CD4-positive, alpha-beta memory T cell (primary cell): Measurements from ENCODE around the gene PSPN. TPM values are rescaled to one million over a fixed set of nuclear protein-coding genes. Genes with fewer than 3 reads are reported as not detected.
A peak's percentile ranks its signal among the peaks of the same experiment; 100 is the strongest.
"Not testable (repeated sequence)": the region's sequence is repeated elsewhere in the genome, so short reads cannot be mapped to it uniquely, and the experiment has no call there.

ENCODE experiments used
- CTCF ChIA-PET: fragments of 350-600 bp; sonication (Branson Sonifier 250); formaldehyde crosslinking; loops from one replicate; lab custom pipeline; 2021; ENCODE audit warnings: inconsistent platforms; ENCODE audit not compliant: partially characterized antibody; lab: Charles Lee
- POLR2A ChIA-PET: fragments of 350-600 bp; sonication (Branson Sonifier 250); formaldehyde crosslinking; loops from one replicate; lab custom pipeline; 2021; ENCODE audit not compliant: partially characterized antibody; lab: Charles Lee
- DNase-seq, 5 donors: peaks; one replicate each; pipeline versions ENCODE4 v3.0.0 to v3.0.0-alpha.2; 2020 to 2022; ENCODE audit warnings: mixed read lengths in 1 of 5
- H3K27ac ChIP-seq: one replicate; pipeline ENCODE4 v1.7.0; 2013; ENCODE audit warnings: low read depth, low read length
- H3K27me3 ChIP-seq: 2 replicates; pipeline ENCODE4 v1.7.0; 2013; ENCODE audit warnings: mild to moderate bottlenecking, low read length, moderate library complexity; ENCODE audit not compliant: insufficient read depth
- H3K36me3 ChIP-seq: 2 replicates; pipeline ENCODE4 v1.7.0; 2013; ENCODE audit warnings: mild to moderate bottlenecking, low read length, moderate library complexity; ENCODE audit not compliant: insufficient read depth
- H3K4me1 ChIP-seq: 2 replicates; pipeline ENCODE4 v1.7.0; 2013; ENCODE audit warnings: mild to moderate bottlenecking, low read length, moderate library complexity; ENCODE audit not compliant: insufficient read depth
- H3K4me3 ChIP-seq, 2 donors: one replicate each; pipeline ENCODE4 v1.7.0; 2013; ENCODE audit warnings: low read length in 2 of 2, mild to moderate bottlenecking in 1 of 2
- H3K9me3 ChIP-seq, 2 donors: one replicate each; pipeline ENCODE4 v1.7.0; 2013; ENCODE audit warnings: low read length in 2 of 2, control low read depth in 1 of 2; ENCODE audit not compliant: control insufficient read depth in 1 of 2
- H3K27ac Mint-ChIP-seq, 7 donors: one replicate each; pipeline ENCODE4 v1.8.0; 2020 to 2021; ENCODE audit warnings: mixed read lengths in 7 of 7, mild to moderate bottlenecking in 6 of 7, inconsistent platforms in 3 of 7, moderate library complexity in 3 of 7
- H3K27me3 Mint-ChIP-seq, 2 donors: one replicate each; pipeline ENCODE4 v1.8.0; 2020 to 2021; ENCODE audit warnings: mixed read lengths in 2 of 2
- H3K36me3 Mint-ChIP-seq, 2 donors: one replicate each; pipeline ENCODE4 v1.8.0; 2020 to 2021; ENCODE audit warnings: mixed read lengths in 2 of 2, inconsistent platforms in 1 of 2, mild to moderate bottlenecking in 1 of 2
- H3K4me1 Mint-ChIP-seq, 4 donors: one replicate each; pipeline ENCODE4 v1.8.0; 2020 to 2021; ENCODE audit warnings: mixed read lengths in 4 of 4, mild to moderate bottlenecking in 1 of 4
- H3K4me3 Mint-ChIP-seq, 8 donors: one replicate each; pipeline ENCODE4 v1.8.0; 2020 to 2021; ENCODE audit warnings: mixed read lengths in 8 of 8, mild to moderate bottlenecking in 7 of 8, moderate library complexity in 6 of 8, inconsistent platforms in 3 of 8
- H3K9me3 Mint-ChIP-seq, 8 donors: one replicate each; pipeline ENCODE4 v1.8.0; 2020 to 2021; ENCODE audit warnings: mixed read lengths in 8 of 8, mild to moderate bottlenecking in 5 of 8, inconsistent platforms in 3 of 8, moderate library complexity in 1 of 8
- intact Hi-C: fragments of 100-400 bp; cut with micrococcal nuclease; formaldehyde crosslinking; loops from one replicate; pipeline ENCODE4 v1.15.1; 2023
- polyA plus RNA-seq, 2 donors: library from polyadenylated mRNA; unstranded; fragments of 300-500 nt; fragmentation: Illumina TruSeq; gene quantifications; one replicate each; pipeline ENCODE4 v1.2.3, GENCODE V29; 2021
- total RNA-seq, 2 experiments: library from RNA; stranded (reverse); gene quantifications; one replicate each; pipeline ENCODE4 v1.2.3, GENCODE V29; 2021

The PSPN gene
- total and polyA plus RNA-seq, 4 experiments from 2014 or later = 0.38 to 5.2 (median 2.6) TPM

- no peaks in the 10 kb centered on the region for H3K27me3 Mint-ChIP-seq
- ChIA-PET POLR2A (interaction anchor here (5.4 kb wide), 1 partner anchor 8 kb away, joined by 123 read pairs; the partner anchor contains the start of gene ALKBH7), CTCF (interaction anchor here (0.8 kb wide), 1 partner anchor 8 kb away, joined by 3 read pairs; the partner anchor contains the start of gene ALKBH7)
- H3K4me1 Mint-ChIP-seq = peaks cover 8 to 30% (median 20%) of the 10 kb centered on the region in 4 donors
- peak in 1 of 5 donors; percentile 18 for DNase-seq
- H3K4me3 Mint-ChIP-seq = peak overlapping the region in 2 of 8 donors; percentile 36
- peaks cover 29 to 46% of the 10 kb centered on the region in 2 donors for H3K36me3 Mint-ChIP-seq
- peaks cover 23% of the 10 kb centered on the region for H3K4me1 ChIP-seq
- peaks cover 50% of the 10 kb centered on the region for H3K36me3 ChIP-seq
- H3K27ac Mint-ChIP-seq = peak overlapping the region in 1 of 7 donors; percentile 41
- H3K27me3 ChIP-seq = no peaks in the 10 kb centered on the region
- H3K9me3 Mint-ChIP-seq = no peaks in the 10 kb centered on the region
- intact Hi-C loops = loop anchor here (5.0 to 10.0 kb wide), 2 partner anchors 570 to 1168 kb away; partner anchors contain the start of gene DUS3L
- H3K9me3 ChIP-seq = no peaks in the 10 kb centered on the region
- H3K27ac ChIP-seq = no peak overlapping the region
- no peak overlapping the region for H3K4me3 ChIP-seq
Measured at GRCh38 chr19:6364353-6364752, 11.4 kb downstream of the PSPN start.

DNA sequence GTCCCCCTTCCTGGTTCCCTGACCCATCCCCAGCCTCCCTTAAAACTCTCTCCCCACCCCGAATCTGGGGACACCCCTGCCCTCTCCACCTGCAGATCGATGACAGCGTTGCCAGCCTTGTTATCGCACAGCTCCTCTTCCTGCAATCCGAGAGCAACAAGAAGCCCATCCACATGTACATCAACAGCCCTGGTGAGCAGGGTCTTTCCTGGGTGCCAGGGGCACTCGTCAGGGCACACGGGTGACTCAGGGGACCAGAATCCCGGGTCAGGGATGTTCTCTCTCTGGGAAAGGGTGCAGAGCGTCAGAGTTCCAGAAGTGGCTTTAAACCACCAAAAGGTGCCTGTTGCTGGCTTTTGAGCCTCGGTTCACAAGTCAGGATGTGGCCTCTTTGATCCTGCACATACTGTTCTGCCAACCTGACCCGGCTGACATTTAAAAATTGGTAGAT is 13.4 kb downstream of the PSPN start:
- Mint-ChIP-seq H3K4me3 (peak overlapping the region; percentile 90 to 98 (median 95)), H3K9me3 (no peaks in the 10 kb centered on the region), H3K27me3 (no peaks in the 10 kb centered on the region), H3K36me3 (peaks cover 20 to 35% of the 10 kb centered on the region in 2 donors), H3K27ac (peak overlapping the region; percentile 91 to 97 (median 95)), H3K4me1 (peaks cover 10 to 29% (median 19%) of the 10 kb centered on the region in 4 donors)
- CTCF ChIA-PET = no interaction called here
- Histone ChIP-seq H3K4me3 (peak overlapping the region; percentile 92 to 97), H3K36me3 (peaks cover 32% of the 10 kb centered on the region), H3K27ac (peak overlapping the region; percentile 78), H3K4me1 (peaks cover 23% of the 10 kb centered on the region), H3K27me3 (no peaks in the 10 kb centered on the region), H3K9me3 (no peaks in the 10 kb centered on the region)
- intact Hi-C loops = loop anchor here (5.0 to 10.0 kb wide), 2 partner anchors 568 to 1170 kb away; partner anchors contain the start of gene DUS3L
- peak; percentile 64 to 75 (median 72) for DNase-seq
- POLR2A ChIA-PET = interaction anchor here (0.7 to 5.4 kb wide), 7 partner anchors 10 to 706 kb away, joined by 3 to 123 read pairs (median 10); partner anchors contain the start of genes ALKBH7, DENND1C, GTF2F1 and KHSRP

DNA sequence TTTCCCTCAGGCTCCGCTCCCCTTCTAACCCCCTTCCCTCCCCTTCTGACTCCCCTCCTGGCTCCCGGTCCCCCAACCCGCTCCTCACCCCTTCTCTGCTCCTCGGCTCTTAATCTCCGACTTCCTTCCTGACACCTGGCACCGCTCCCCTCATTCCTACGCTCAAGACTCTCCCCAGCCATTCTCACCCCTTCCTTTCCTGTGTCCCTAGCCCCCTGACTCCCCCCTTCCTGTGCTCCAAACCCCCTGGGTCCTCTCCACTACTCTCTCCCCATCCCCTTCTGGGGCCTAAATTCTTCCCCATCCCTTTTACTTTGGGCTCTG is 13.7 kb downstream of the PSPN start:
- Histone ChIP-seq H3K4me1 (peaks cover 23% of the 10 kb centered on the region), H3K36me3 (peaks cover 28% of the 10 kb centered on the region), H3K27me3 (no peaks in the 10 kb centered on the region), H3K9me3 (no peaks in the 10 kb centered on the region), H3K4me3 (peak overlapping the region; percentile 92 to 97), H3K27ac (peak overlapping the region; percentile 78)
- ChIA-PET POLR2A (interaction anchor here (1.4 to 5.4 kb wide), 6 partner anchors 11 to 707 kb away, joined by 3 to 123 read pairs (median 16); partner anchors contain the start of genes ALKBH7, DENND1C, GTF2F1 and KHSRP), CTCF (no interaction called here)
- peaks cover 20 to 34% of the 10 kb centered on the region in 2 donors for H3K36me3 Mint-ChIP-seq
- H3K27ac Mint-ChIP-seq = peak overlapping the region; percentile 91 to 97 (median 95)
- H3K4me3 Mint-ChIP-seq = peak overlapping the region; percentile 90 to 98 (median 95)
- H3K4me1 Mint-ChIP-seq = peaks cover 10 to 29% (median 19%) of the 10 kb centered on the region in 4 donors
- H3K9me3 Mint-ChIP-seq = no peaks in the 10 kb centered on the region
- intact Hi-C loops = loop anchor here (5.0 to 10.0 kb wide), 2 partner anchors 567 to 1170 kb away; partner anchors contain the start of gene DUS3L
- peak in 1 of 5 donors; percentile 14 for DNase-seq
- no peaks in the 10 kb centered on the region for H3K27me3 Mint-ChIP-seq

DNA sequence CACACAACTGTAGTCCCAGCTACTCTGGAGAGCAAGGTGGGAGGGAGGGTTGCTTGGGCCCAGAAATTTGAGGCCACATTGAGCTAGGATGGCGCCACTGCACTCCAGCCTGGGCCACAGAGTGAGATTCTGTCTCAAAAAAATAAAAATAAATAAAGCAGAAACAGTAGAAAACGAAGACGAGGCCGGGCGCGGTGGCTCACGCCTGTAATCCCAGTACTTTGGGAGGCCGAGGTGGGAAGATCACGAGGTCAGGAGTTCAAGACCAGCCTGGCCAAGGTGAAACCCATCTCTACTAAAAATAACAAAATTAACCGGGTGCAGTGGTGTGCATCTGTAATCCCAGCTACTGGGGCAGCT is 14.9 kb downstream of the PSPN start:
- not testable (repeated sequence) for H3K9me3 Mint-ChIP-seq, H3K27me3 ChIP-seq, H3K27me3 Mint-ChIP-seq, H3K9me3 ChIP-seq
- Mint-ChIP-seq H3K36me3 (peaks cover 15 to 28% of the 10 kb centered on the region in 2 donors), H3K27ac (peak overlapping the region in 5 of 7 donors; percentile 91 to 95 (median 92)), H3K4me1 (peaks cover 10 to 29% (median 16%) of the 10 kb centered on the region in 4 donors), H3K4me3 (peak overlapping the region; percentile 90 to 98 (median 95))
- peak overlapping the region; percentile 78 for H3K27ac ChIP-seq
- intact Hi-C loops = loop anchor here (1.0 to 10.0 kb wide), 9 partner anchors 12 to 1171 kb away; partner anchors contain the start of genes DUS3L, GTF2F1 and RFX2
- H3K36me3 ChIP-seq = peaks cover 19% of the 10 kb centered on the region
- peaks cover 23% of the 10 kb centered on the region for H3K4me1 ChIP-seq
- ChIA-PET CTCF (interaction anchor here (0.6 to 0.9 kb wide), 3 partner anchors 11 to 143 kb away, joined by 3 to 6 read pairs (median 3); partner anchors contain the start of gene ALKBH7), POLR2A (interaction anchor here (0.6 to 5.4 kb wide), 9 partner anchors 7 to 120 kb away, joined by 3 to 123 read pairs (median 5); partner anchors contain the start of genes ALKBH7, DENND1C, GTF2F1 and KHSRP)
- peak overlapping the region in 1 of 2 donors; percentile 92 for H3K4me3 ChIP-seq
- DNase-seq = peak in 1 of 5 donors; percentile 27

- Histone ChIP-seq H3K4me1 (peaks cover 23% of the 10 kb centered on the region), H3K36me3 (peaks cover 15% of the 10 kb centered on the region)
- H3K9me3 Mint-ChIP-seq, H3K27me3 Mint-ChIP-seq, H3K27me3 ChIP-seq, H3K4me3 Mint-ChIP-seq, H3K4me3 ChIP-seq, DNase-seq, H3K27ac ChIP-seq, H3K9me3 ChIP-seq, CTCF ChIA-PET: not testable (repeated sequence)
- POLR2A ChIA-PET = interaction anchor here (0.7 to 5.4 kb wide), 6 partner anchors 12 to 121 kb away, joined by 3 to 123 read pairs (median 16); partner anchors contain the start of genes ALKBH7, DENND1C, GTF2F1 and KHSRP
- intact Hi-C loops = loop anchor here (2.0 to 10.0 kb wide), 4 partner anchors 144 to 1172 kb away; partner anchors contain the start of genes DUS3L and RFX2
- peaks cover 10 to 29% (median 16%) of the 10 kb centered on the region in 4 donors for H3K4me1 Mint-ChIP-seq
- peak overlapping the region in 1 of 7 donors; percentile 92 for H3K27ac Mint-ChIP-seq
- peaks cover 14 to 27% of the 10 kb centered on the region in 2 donors for H3K36me3 Mint-ChIP-seq
Measured at GRCh38 chr19:6360445-6360844, 15.3 kb downstream of the PSPN start.

GRCh38 chr19:6359568-6360341 is 16.0 kb downstream of the PSPN start:
- H3K4me1 ChIP-seq = peaks cover 23% of the 10 kb centered on the region
- ChIA-PET POLR2A (interaction anchor here (0.6 to 5.4 kb wide), 5 partner anchors 13 to 147 kb away, joined by 3 to 123 read pairs (median 10); partner anchors contain the start of genes ALKBH7, DENND1C and KHSRP), CTCF (no interaction called here)
- Mint-ChIP-seq H3K4me3 (peak overlapping the region in 1 of 8 donors; percentile 59), H3K4me1 (peaks cover 10 to 29% (median 16%) of the 10 kb centered on the region in 4 donors), H3K27ac (peak overlapping the region in 5 of 7 donors; percentile 10 to 40 (median 24)), H3K27me3 (no peaks in the 10 kb centered on the region), H3K9me3 (no peaks in the 10 kb centered on the region), H3K36me3 (peaks cover 10 to 23% of the 10 kb centered on the region in 2 donors)
- H3K9me3 ChIP-seq = no peaks in the 10 kb centered on the region
- no peak overlapping the region for H3K27ac ChIP-seq
- DNase-seq = no peak
- H3K4me3 ChIP-seq = no peak overlapping the region
- peaks cover 9% of the 10 kb centered on the region for H3K36me3 ChIP-seq
- intact Hi-C loops = loop anchor here (2.0 to 10.0 kb wide), 4 partner anchors 145 to 1173 kb away; partner anchors contain the start of genes DUS3L and RFX2
- H3K27me3 ChIP-seq = no peaks in the 10 kb centered on the region
